ENCODE data around the gene PRRC2A.

PRRC2A gene

GRCh38 chr6:31624070-31624469 is 3.6 kb downstream of the PRRC2A start:
- Histone ChIP-seq H4K8ac (ENCODE audit: low read depth, low read length) (no peak overlapping the region), H3K4me3 (ENCODE audit: low read depth, low read length) (no peak overlapping the region), H4K91ac (ENCODE audit: low read depth, low read length) (no peak overlapping the region), H3K27me3 (ENCODE audit: insufficient read depth, low read length) (no peaks in the 10 kb centered on the region), H2AFZ (ENCODE audit: insufficient read depth, low read length, poor library complexity) (no peak overlapping the region), H2BK12ac (ENCODE audit: low read length) (no peak overlapping the region), H3K4me2 (ENCODE audit: low read length) (no peak overlapping the region), H2BK120ac (ENCODE audit: insufficient read depth, low read length, poor library complexity) (no peak overlapping the region), H3K23ac (ENCODE audit: low read length) (no peak overlapping the region), H3K9ac (ENCODE audit: low read length) (no peak overlapping the region), H3K79me2 (ENCODE audit: control insufficient read depth, insufficient read depth, low read length, poor library complexity) (peaks cover 17% of the 10 kb centered on the region), H3K14ac (ENCODE audit: low read length) (no peak overlapping the region), H3K79me1 (ENCODE audit: low read length) (peaks cover 7% of the 10 kb centered on the region), H3K27ac (ENCODE audit: low read depth, low read length) (no peak overlapping the region), H2AK5ac (ENCODE audit: low read length) (no peak overlapping the region), H4K12ac (ENCODE audit: low read depth, low read length) (no peak overlapping the region), H3K9me3 (ENCODE audit: insufficient read depth, low read depth, low read length) (no peaks in the 10 kb centered on the region), H3K4me1 (ENCODE audit: control insufficient read depth in 1 of 2, insufficient read depth in 2 of 2, low read length in 2 of 2) (peaks cover 4 to 7% of the 10 kb centered on the region in 2 experiments), H3K18ac (ENCODE audit: low read length) (no peak overlapping the region), H3K36me3 (ENCODE audit: control insufficient read depth in 1 of 2, insufficient read depth in 2 of 2, low read length in 2 of 2) (peaks cover 56 to 58% of the 10 kb centered on the region in 2 experiments), H3K4ac (ENCODE audit: low read depth, low read length) (no peak overlapping the region), H2BK5ac (ENCODE audit: low read depth, low read length, poor library complexity) (no peak overlapping the region)
- WGBS (ENCODE audit: extremely low coverage, insufficient coverage, insufficient read length), result no CpG with 5 or more reads among the region's 10 CpGs
- DNase-seq, result no peak

GRCh38 chr6:31626952-31627351 is 6.4 kb downstream of the PRRC2A start:
- no peak for DNase-seq
- no peak overlapping the region for H4K12ac ChIP-seq (ENCODE audit: low read depth, low read length)
- no peak overlapping the region for H2AK5ac ChIP-seq (ENCODE audit: low read length)
- H3K9me3 ChIP-seq (ENCODE audit: insufficient read depth, low read depth, low read length), result no peaks in the 10 kb centered on the region
- peaks cover 8% of the 10 kb centered on the region for H3K79me2 ChIP-seq (ENCODE audit: control insufficient read depth, insufficient read depth, low read length, poor library complexity)
- H3K4me2 ChIP-seq (ENCODE audit: low read length), result no peak overlapping the region
- H3K4ac ChIP-seq (ENCODE audit: low read depth, low read length), result no peak overlapping the region
- H3K36me3 ChIP-seq (ENCODE audit: control insufficient read depth in 1 of 2, insufficient read depth in 2 of 2, low read length in 2 of 2), result peaks cover 85 to 87% of the 10 kb centered on the region in 2 experiments
- H2BK12ac ChIP-seq (ENCODE audit: low read length), result no peak overlapping the region
- no peak overlapping the region for H4K8ac ChIP-seq (ENCODE audit: low read depth, low read length)
- WGBS (ENCODE audit: extremely low coverage, insufficient coverage, insufficient read length), result no CpG with 5 or more reads among the region's 10 CpGs
- no peak overlapping the region for H3K9ac ChIP-seq (ENCODE audit: low read length)
- H3K27ac ChIP-seq (ENCODE audit: low read depth, low read length), result no peak overlapping the region
- H2AFZ ChIP-seq (ENCODE audit: insufficient read depth, low read length, poor library complexity), result no peak overlapping the region
- H3K4me1 ChIP-seq (ENCODE audit: control insufficient read depth in 1 of 2, insufficient read depth in 2 of 2, low read length in 2 of 2), result peaks cover 4 to 6% of the 10 kb centered on the region in 2 experiments
- no peaks in the 10 kb centered on the region for H3K79me1 ChIP-seq (ENCODE audit: low read length)
- no peaks in the 10 kb centered on the region for H3K27me3 ChIP-seq (ENCODE audit: insufficient read depth, low read length)
- H3K14ac ChIP-seq (ENCODE audit: low read length), result no peak overlapping the region
- no peak overlapping the region for H3K23ac ChIP-seq (ENCODE audit: low read length)
- no peak overlapping the region for H2BK5ac ChIP-seq (ENCODE audit: low read depth, low read length, poor library complexity)
- no peak overlapping the region for H3K4me3 ChIP-seq (ENCODE audit: low read depth, low read length)
- no peak overlapping the region for H3K18ac ChIP-seq (ENCODE audit: low read length)
- no peak overlapping the region for H2BK120ac ChIP-seq (ENCODE audit: insufficient read depth, low read length, poor library complexity)
- H4K91ac ChIP-seq (ENCODE audit: low read depth, low read length), result no peak overlapping the region

- DNase-seq, result no peak
- Histone ChIP-seq H3K27me3 (ENCODE audit: insufficient read depth, low read length) (no peaks in the 10 kb centered on the region), H3K4me2 (ENCODE audit: low read length) (no peak overlapping the region), H3K36me3 (ENCODE audit: control insufficient read depth in 1 of 2, insufficient read depth in 2 of 2, low read length in 2 of 2) (peaks cover 91 to 95% of the 10 kb centered on the region in 2 experiments), H2AFZ (ENCODE audit: insufficient read depth, low read length, poor library complexity) (no peak overlapping the region), H3K27ac (ENCODE audit: low read depth, low read length) (no peak overlapping the region), H3K4me3 (ENCODE audit: low read depth, low read length) (no peak overlapping the region), H2BK120ac (ENCODE audit: insufficient read depth, low read length, poor library complexity) (no peak overlapping the region), H3K4ac (ENCODE audit: low read depth, low read length) (no peak overlapping the region), H2BK12ac (ENCODE audit: low read length) (no peak overlapping the region), H2BK5ac (ENCODE audit: low read depth, low read length, poor library complexity) (no peak overlapping the region), H2AK5ac (ENCODE audit: low read length) (no peak overlapping the region), H3K23ac (ENCODE audit: low read length) (no peak overlapping the region), H3K9me3 (ENCODE audit: insufficient read depth, low read depth, low read length) (no peaks in the 10 kb centered on the region), H3K4me1 (ENCODE audit: control insufficient read depth in 1 of 2, insufficient read depth in 2 of 2, low read length in 2 of 2) (peaks cover 0 to under 1% of the 10 kb centered on the region in 2 experiments), H4K91ac (ENCODE audit: low read depth, low read length) (no peak overlapping the region), H3K79me2 (ENCODE audit: control insufficient read depth, insufficient read depth, low read length, poor library complexity) (peaks cover 2% of the 10 kb centered on the region), H3K79me1 (ENCODE audit: low read length) (no peaks in the 10 kb centered on the region), H4K8ac (ENCODE audit: low read depth, low read length) (no peak overlapping the region), H3K9ac (ENCODE audit: low read length) (no peak overlapping the region), H3K18ac (ENCODE audit: low read length) (no peak overlapping the region), H4K12ac (ENCODE audit: low read depth, low read length) (no peak overlapping the region), H3K14ac (ENCODE audit: low read length) (no peak overlapping the region)
- no CpG with 5 or more reads among the region's 19 CpGs for WGBS (ENCODE audit: extremely low coverage, insufficient coverage, insufficient read length)
These were observed 7.3 kb downstream of the PRRC2A start for GRCh38 chr6:31627690-31628287.

- no peak overlapping the region for H2BK12ac ChIP-seq (ENCODE audit: low read length)
- H3K9ac ChIP-seq (ENCODE audit: low read length), result no peak overlapping the region
These were observed 8.5 kb downstream of the PRRC2A start for GRCh38 chr6:31629014-31629413.

More at GRCh38 chr6:31629014-31629413, 8.5 kb downstream of the PRRC2A start:
- Histone ChIP-seq H3K27me3 (ENCODE audit: insufficient read depth, low read length) (no peaks in the 10 kb centered on the region), H2AFZ (ENCODE audit: insufficient read depth, low read length, poor library complexity) (no peak overlapping the region), H4K91ac (ENCODE audit: low read depth, low read length) (no peak overlapping the region), H4K12ac (ENCODE audit: low read depth, low read length) (no peak overlapping the region), H2AK5ac (ENCODE audit: low read length) (no peak overlapping the region), H3K79me2 (ENCODE audit: control insufficient read depth, insufficient read depth, low read length, poor library complexity) (no peaks in the 10 kb centered on the region), H3K27ac (ENCODE audit: low read depth, low read length) (no peak overlapping the region), H3K4me3 (ENCODE audit: low read depth, low read length) (no peak overlapping the region), H2BK120ac (ENCODE audit: insufficient read depth, low read length, poor library complexity) (no peak overlapping the region), H3K23ac (ENCODE audit: low read length) (no peak overlapping the region), H3K4me1 (ENCODE audit: control insufficient read depth in 1 of 2, insufficient read depth in 2 of 2, low read length in 2 of 2) (no peaks in the 10 kb centered on the region), H3K36me3 (ENCODE audit: control insufficient read depth in 1 of 2, insufficient read depth in 2 of 2, low read length in 2 of 2) (peaks cover 93 to 98% of the 10 kb centered on the region in 2 experiments), H3K79me1 (ENCODE audit: low read length) (no peaks in the 10 kb centered on the region), H3K14ac (ENCODE audit: low read length) (no peak overlapping the region), H3K4me2 (ENCODE audit: low read length) (no peak overlapping the region), H2BK5ac (ENCODE audit: low read depth, low read length, poor library complexity) (no peak overlapping the region), H3K9me3 (ENCODE audit: insufficient read depth, low read depth, low read length) (no peaks in the 10 kb centered on the region), H3K18ac (ENCODE audit: low read length) (no peak overlapping the region), H3K4ac (ENCODE audit: low read depth, low read length) (no peak overlapping the region), H4K8ac (ENCODE audit: low read depth, low read length) (no peak overlapping the region)
- no CpG with 5 or more reads among the region's 7 CpGs for WGBS (ENCODE audit: extremely low coverage, insufficient coverage, insufficient read length)
- DNase-seq, result no peak

Data from trophoblast cell (in vitro differentiated cells and primary cell).